GM19238 (cell line): Measurements from ENCODE around the gene CLIP4.
A peak's percentile ranks its signal among the peaks of the same experiment; 100 is the strongest.
"Not testable (repeated sequence)": the region's sequence is repeated elsewhere in the genome, so short reads cannot be mapped to it uniquely, and the experiment has no call there.

Experiments
- DNase-seq: peaks from one replicate; pipeline ENCODE4 v3.0.0; 2011; ENCODE audit warnings: low spot score; ENCODE audit not compliant: insufficient read length

CLIP4 gene

DNA sequence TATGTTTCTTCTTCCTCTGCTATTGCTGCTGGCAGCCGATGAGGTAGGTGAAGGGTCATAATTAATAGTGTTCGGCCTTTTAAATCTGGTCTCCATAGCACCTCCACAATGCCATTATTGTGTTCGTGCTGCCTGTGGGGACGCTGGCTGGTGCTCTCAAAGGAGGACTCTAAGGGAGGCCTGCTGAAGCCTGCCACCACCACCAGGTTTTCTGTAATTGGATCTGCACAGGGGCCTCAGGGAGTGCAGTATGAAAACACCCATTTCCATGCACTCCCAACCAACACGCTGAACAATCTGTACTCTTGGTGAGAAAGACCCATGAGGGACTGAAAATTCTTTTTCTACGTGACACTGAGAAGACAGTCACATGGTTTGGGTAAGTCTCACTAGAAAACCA is 17.6 kb upstream of the CLIP4 start:
- no peak for DNase-seq

DNA sequence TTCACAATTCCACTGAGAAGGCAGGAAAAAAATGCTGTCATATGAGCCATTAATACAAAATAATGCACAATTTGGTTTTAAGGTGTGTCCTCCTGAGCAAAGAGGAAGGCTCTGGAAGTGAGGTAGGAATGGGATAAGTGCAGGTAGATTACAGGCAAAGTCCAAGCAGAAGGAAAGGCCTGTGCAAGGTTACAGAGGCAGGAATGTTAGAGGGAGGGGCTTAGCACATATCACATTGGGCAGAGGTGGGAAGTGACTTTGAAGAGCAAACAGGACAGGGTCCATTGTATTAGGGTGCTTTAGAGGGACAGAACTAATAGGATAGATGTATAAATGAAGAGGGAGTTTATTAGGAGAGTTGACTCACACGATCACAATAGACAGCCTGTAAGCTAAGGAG is 14.7 kb upstream of the CLIP4 start:
- no peak for DNase-seq

DNA sequence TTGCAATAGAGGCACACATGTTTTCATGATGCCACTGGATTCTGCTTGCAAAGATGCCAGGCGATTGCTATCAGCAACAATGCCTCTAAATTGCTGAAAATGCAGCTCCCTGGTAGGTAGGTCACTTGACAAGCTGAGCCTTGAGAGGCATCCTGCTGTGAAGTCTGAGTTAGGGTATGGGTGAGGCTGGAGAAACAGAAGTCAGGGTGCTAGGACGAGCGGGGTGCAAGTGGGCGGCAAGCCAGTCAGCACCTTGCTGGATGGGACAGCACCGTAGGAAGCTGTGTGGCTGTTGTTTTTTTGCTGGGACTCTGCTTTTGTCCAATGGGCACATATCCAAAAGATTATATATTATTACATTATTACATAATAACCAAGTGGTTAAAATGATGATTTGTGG is 10.5 kb upstream of the CLIP4 start:
- DNase-seq: no peak

DNA sequence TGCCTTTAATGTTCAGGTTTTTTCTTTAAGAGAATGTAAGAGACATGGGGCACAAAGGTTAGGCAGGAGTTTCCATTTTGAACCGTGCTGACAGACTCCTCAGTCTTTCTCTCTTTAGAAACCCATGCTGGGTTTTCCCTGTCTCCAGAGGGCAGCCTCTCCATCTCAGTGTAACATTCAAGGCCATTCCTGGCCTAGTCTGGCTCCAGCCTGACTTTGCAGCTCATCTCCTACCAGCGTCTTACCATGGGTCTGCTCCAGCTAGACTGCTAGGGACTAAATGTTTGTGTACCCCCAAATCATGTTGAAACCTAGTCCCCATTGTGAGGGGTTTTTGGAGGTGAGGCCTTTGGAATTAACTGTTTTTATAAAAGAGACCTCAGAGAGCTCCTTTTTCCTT is 9.8 kb upstream of the CLIP4 start:
- DNase-seq: no peak

DNA sequence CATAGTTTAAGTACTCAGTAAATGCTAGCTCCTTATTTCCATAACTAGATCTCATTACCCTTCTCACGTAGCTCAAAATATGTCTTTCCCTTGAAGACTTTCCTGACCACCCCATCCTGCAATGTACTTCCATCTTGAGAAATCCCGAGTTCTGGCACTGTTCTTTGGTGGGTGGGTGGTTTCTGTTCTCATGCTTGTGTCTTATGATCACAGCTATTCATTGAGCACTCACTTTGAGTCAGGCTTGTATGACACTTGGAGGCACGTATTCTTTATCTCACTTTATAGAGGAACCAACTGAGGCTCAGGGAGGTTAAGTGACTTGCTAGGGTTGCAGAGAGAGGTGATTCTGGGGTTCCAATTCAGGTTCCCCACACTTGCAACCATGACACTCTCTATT is 9.0 kb upstream of the CLIP4 start:
- no peak for DNase-seq

- no peak for DNase-seq
Observed at GRCh38 chr2:29106980-29107388, 8.2 kb upstream of the CLIP4 start.

- not testable (repeated sequence) for DNase-seq
Observed at GRCh38 chr2:29107547-29107946, 7.7 kb upstream of the CLIP4 start.

- DNase-seq: no peak
Observed at GRCh38 chr2:29108225-29108624, 7.0 kb upstream of the CLIP4 start.

GRCh38 chr2:29109246-29109645 is 6.0 kb upstream of the CLIP4 start:
- DNase-seq: no peak

- DNase-seq: peak; percentile 32
Observed at GRCh38 chr2:29110916-29111535, 4.2 kb upstream of the CLIP4 start.

- DNase-seq: no peak
Observed at GRCh38 chr2:29112379-29112778, 2.8 kb upstream of the CLIP4 start.

- DNase-seq: no peak
Observed at GRCh38 chr2:29113027-29113686, 2.1 kb upstream of the CLIP4 start.

DNA sequence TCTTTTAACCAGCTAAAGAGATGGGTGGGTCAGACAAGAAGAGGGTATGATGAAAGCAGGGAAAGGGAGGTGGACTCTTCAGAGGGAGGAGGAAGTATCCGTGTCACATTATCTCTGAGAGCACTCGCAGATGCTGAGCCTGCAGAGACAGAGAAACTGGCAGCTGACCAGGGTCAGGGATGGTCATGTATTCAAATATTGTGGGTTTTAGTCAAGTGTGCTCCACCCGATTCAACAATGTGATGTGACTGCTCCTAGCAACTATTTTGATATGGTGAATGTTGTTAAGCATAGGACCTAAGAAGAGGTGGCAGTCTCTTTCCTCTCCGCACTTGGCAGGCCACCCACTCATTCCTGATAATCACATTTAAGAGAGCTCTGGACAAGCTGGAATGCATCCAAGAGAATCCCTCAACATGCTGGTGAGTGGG is 1.3 kb upstream of the CLIP4 start:
- DNase-seq: no peak

- no peak for DNase-seq
Observed at GRCh38 chr2:29114586-29114945, 649 bp upstream of the CLIP4 start.

GRCh38 chr2:29115797-29116781 is 874 bp downstream of the CLIP4 start:
- DNase-seq: peak; percentile 47

GRCh38 chr2:29117636-29118303 is 2.6 kb downstream of the CLIP4 start:
- no peak for DNase-seq

DNA sequence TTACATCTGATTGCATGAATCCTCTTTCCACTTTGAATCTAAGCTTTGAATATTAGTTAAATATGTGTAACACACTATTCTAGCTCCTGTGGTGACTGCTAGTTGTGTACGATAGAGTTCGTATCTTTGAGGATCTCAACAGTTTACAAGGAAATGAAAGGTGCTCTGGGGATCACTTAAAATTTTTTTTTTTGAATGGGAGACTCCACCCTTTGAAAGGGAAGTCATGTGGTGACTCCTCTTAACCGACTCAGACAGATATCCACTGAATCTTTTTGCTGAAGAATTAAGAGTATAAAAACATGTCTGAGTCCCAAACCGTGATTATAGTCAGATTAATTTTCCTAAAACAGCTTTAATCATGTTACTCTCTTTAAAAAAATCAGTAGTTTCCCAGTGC is 4.0 kb downstream of the CLIP4 start:
- no peak for DNase-seq

DNA sequence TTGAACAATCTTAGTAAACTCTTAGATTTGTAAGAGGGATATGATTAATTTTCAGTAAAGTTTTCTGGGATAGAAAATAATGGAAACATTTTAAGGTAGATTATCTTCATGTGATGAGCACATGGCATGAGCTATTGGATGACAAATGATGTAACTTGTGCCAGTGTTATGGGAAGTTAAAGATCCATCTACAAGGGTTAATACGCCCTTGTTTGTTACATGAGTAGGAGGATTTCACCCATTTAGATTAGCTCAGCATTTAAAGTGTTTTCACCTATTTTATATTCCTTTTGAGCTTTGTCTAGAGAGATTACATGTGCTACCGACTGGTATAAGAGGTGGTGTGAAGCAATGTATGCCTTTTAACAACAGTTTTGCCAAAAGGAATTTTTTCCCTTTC is 5.6 kb downstream of the CLIP4 start:
- no peak for DNase-seq

GRCh38 chr2:29123617-29124349 is 8.6 kb downstream of the CLIP4 start:
- no peak for DNase-seq

GRCh38 chr2:29124504-29124903 is 9.3 kb downstream of the CLIP4 start:
- DNase-seq: no peak
